WTC11 (cell line): ENCODE results near the gene ATPAF2. TPM values are rescaled to one million over a fixed set of nuclear protein-coding genes. Genes with fewer than 3 reads are reported as not detected.

Source experiments
- ATAC-seq: fragments of 200-7000 bp; cut with Tn5 transposase; 2 replicates; pipeline ENCODE4 v1.10.0; 2021; ENCODE audit warnings: mild to moderate bottlenecking, moderate library complexity
- CTCF ChIA-PET: fragments of 300-600 bp; sonication (Branson Sonifier 250); formaldehyde crosslinking; loops from one replicate; lab custom pipeline; 2021; ENCODE audit warnings: antibody characterized with exemption; lab: Charles Lee
- POLR2A ChIA-PET: fragments of 350-600 bp; sonication (Branson Sonifier 250); formaldehyde crosslinking; loops from one replicate; lab custom pipeline; 2021; ENCODE audit warnings: antibody characterized with exemption; lab: Charles Lee
- DNase-seq: peaks from one replicate; pipeline ENCODE4 v3.0.0; 2021; ENCODE audit warnings: low spot score
- H3K27ac Mint-ChIP-seq: 2 replicates; pipeline ENCODE4 v1.8.0; 2021; ENCODE audit warnings: mixed read lengths
- H3K27me3 Mint-ChIP-seq: 2 replicates; pipeline ENCODE4 v1.8.0; 2021; ENCODE audit warnings: low read depth, mild to moderate bottlenecking, moderate library complexity, mixed read lengths
- H3K36me3 Mint-ChIP-seq: 2 replicates; pipeline ENCODE4 v1.8.0; 2021; ENCODE audit warnings: mixed read lengths
- H3K4me1 Mint-ChIP-seq: 2 replicates; pipeline ENCODE4 v1.8.0; 2022; ENCODE audit warnings: mixed read lengths
- H3K4me3 Mint-ChIP-seq: 2 replicates; pipeline ENCODE4 v1.8.0; 2021; ENCODE audit warnings: mild to moderate bottlenecking, moderate library complexity, mixed read lengths
- H3K9me3 Mint-ChIP-seq: 2 replicates; pipeline ENCODE4 v1.8.0; 2021; ENCODE audit warnings: mixed read lengths
- AFF4 ChIP-seq: sonication (generic); formaldehyde crosslinking; IDR thresholded peaks from 2 replicates; pipeline ENCODE4 v1.8.1; 2023; ENCODE audit warnings: mild to moderate bottlenecking, missing genetic modification reagents, borderline replicate concordance
- CREM ChIP-seq: sonication (generic); formaldehyde crosslinking; IDR thresholded peaks from 2 replicates; pipeline ENCODE4 v1.8.1; 2022; ENCODE audit warnings: mild to moderate bottlenecking, missing genetic modification reagents, moderate library complexity
- E2F5 ChIP-seq: sonication (generic); formaldehyde crosslinking; IDR thresholded peaks from 2 replicates; pipeline ENCODE4 v1.8.1; 2022; ENCODE audit warnings: mild to moderate bottlenecking, moderate library complexity, missing genetic modification reagents
- EMX1 ChIP-seq: fragments of 250-450 bp; sonication (Bioruptor Pico); IDR thresholded peaks from 2 replicates; pipeline ENCODE4 v1.8.0; 2021; ENCODE audit warnings: mild to moderate bottlenecking
- FOXJ3 ChIP-seq: sonication (generic); formaldehyde crosslinking; IDR thresholded peaks from 2 replicates; pipeline ENCODE4 v1.9.0; 2021; ENCODE audit warnings: missing genetic modification reagents, mild to moderate bottlenecking, borderline replicate concordance
- FOXK1 ChIP-seq: sonication (generic); formaldehyde crosslinking; IDR thresholded peaks from 2 replicates; pipeline ENCODE4 v1.8.0; 2022; ENCODE audit warnings: mild to moderate bottlenecking, moderate library complexity, missing genetic modification reagents
- FOXP4 ChIP-seq: sonication (generic); formaldehyde crosslinking; IDR thresholded peaks from 2 replicates; pipeline ENCODE4 v1.8.0; 2022; ENCODE audit warnings: mild to moderate bottlenecking, missing genetic modification reagents
- GRHL2 ChIP-seq: fragments of 250-450 bp; sonication (Bioruptor Pico); IDR thresholded peaks from 2 replicates; pipeline ENCODE4 v1.8.0; 2022; ENCODE audit warnings: mild to moderate bottlenecking, moderate library complexity; ENCODE audit not compliant: insufficient replicate concordance, severe bottlenecking
- KAT7 ChIP-seq: sonication (generic); formaldehyde crosslinking; IDR thresholded peaks from 2 replicates; pipeline ENCODE4 v1.8.1; 2023; ENCODE audit warnings: missing genetic modification reagents, mild to moderate bottlenecking, borderline replicate concordance
- NFE2L1 ChIP-seq: sonication (generic); formaldehyde crosslinking; IDR thresholded peaks from 2 replicates; pipeline ENCODE4 v1.8.1; 2023; ENCODE audit warnings: missing genetic modification reagents
- NR1H2 ChIP-seq: sonication (generic); formaldehyde crosslinking; IDR thresholded peaks from 2 replicates; pipeline ENCODE4 v1.9.0; 2021; ENCODE audit warnings: mild to moderate bottlenecking, moderate library complexity, missing genetic modification reagents
- NR3C1 ChIP-seq: sonication (generic); formaldehyde crosslinking; conservative IDR thresholded peaks from 2 replicates; pipeline ENCODE4 v1.8.1; 2023; ENCODE audit warnings: low read depth, mild to moderate bottlenecking, missing genetic modification reagents
- RORB ChIP-seq: fragments of 250-450 bp; sonication (Bioruptor Pico); IDR thresholded peaks from 2 replicates; pipeline ENCODE4 v1.9.0; 2021; ENCODE audit warnings: mild to moderate bottlenecking
- TP53 ChIP-seq: sonication (generic); formaldehyde crosslinking; IDR thresholded peaks from 2 replicates; pipeline ENCODE4 v1.8.1; 2023; ENCODE audit warnings: mild to moderate bottlenecking, missing genetic modification reagents
- ZNF121 ChIP-seq: sonication (generic); formaldehyde crosslinking; IDR thresholded peaks from 2 replicates; pipeline ENCODE4 v1.8.0; 2023; ENCODE audit warnings: missing genetic modification reagents
- ZNF138 ChIP-seq: sonication (generic); formaldehyde crosslinking; conservative IDR thresholded peaks from 2 replicates; pipeline ENCODE4 v1.8.1; 2022; ENCODE audit warnings: mild to moderate bottlenecking, moderate library complexity, missing genetic modification reagents
- ZNF263 ChIP-seq: sonication (generic); formaldehyde crosslinking; IDR thresholded peaks from 2 replicates; pipeline ENCODE4 v1.8.1; 2022; ENCODE audit warnings: low read depth, mild to moderate bottlenecking, moderate library complexity, missing genetic modification reagents
- ZNF396 ChIP-seq: fragments of 250-450 bp; sonication (Bioruptor Pico); IDR thresholded peaks from 2 replicates; pipeline ENCODE4 v1.8.0; 2021; ENCODE audit warnings: mild to moderate bottlenecking, moderate library complexity, borderline replicate concordance
- ZNF512 ChIP-seq: sonication (generic); formaldehyde crosslinking; IDR thresholded peaks from 2 replicates; pipeline ENCODE4 v1.8.1; 2022; ENCODE audit warnings: missing genetic modification reagents, borderline replicate concordance
- total RNA-seq: library from RNA; stranded (reverse); gene quantifications from 3 replicates; pipeline ENCODE4 v1.2.3, GENCODE V29; 2021

The ATPAF2 gene
- total RNA-seq, 1 experiment from 2014 or later = 33.5 TPM

GRCh38 chr17:18016426-18016825, 22.5 kb downstream of the ATPAF2 start (continued):
- TF ChIP-seq AFF4 (CRISPR knock-in tag) = no peak
- no peak for TF ChIP-seq RORB (CRISPR knock-in tag)

GRCh38 chr17:18015593-18015992, 23.4 kb downstream of the ATPAF2 start:
- Mint-ChIP-seq H3K4me1 (peaks cover 4% of the 10 kb centered on the region; the same call in 1 of the 2 replicates), H3K4me3 (no peak overlapping the region), H3K9me3 (no peaks in the 10 kb centered on the region), H3K27me3 (no peaks in the 10 kb centered on the region), H3K36me3 (no peaks in the 10 kb centered on the region), H3K27ac (no peak overlapping the region)
- POLR2A ChIA-PET = no interaction called here
- TF ChIP-seq ZNF263 = no peak
- TF ChIP-seq TP53 (CRISPR knock-in tag) = no peak
- TF ChIP-seq ZNF138 (CRISPR knock-in tag) = no peak
- no peak for TF ChIP-seq EMX1 (CRISPR knock-in tag)
- TF ChIP-seq NR3C1 (CRISPR knock-in tag) = no peak
- no peak for TF ChIP-seq CREM
- TF ChIP-seq FOXK1 (CRISPR knock-in tag) = no peak
- TF ChIP-seq NFE2L1 = no peak
- TF ChIP-seq ZNF396 = no peak
- no peak for DNase-seq
- CTCF ChIA-PET = interaction anchor here (0.6 kb wide), 1 partner anchor 98 kb away, joined by 3 read pairs; no protein-coding TSS in a partner anchor
- ATAC-seq = no peak

- ATAC-seq (no peak), DNase-seq (no peak)
- POLR2A ChIA-PET = no interaction called here
- H3K4me1 Mint-ChIP-seq = no peaks in the 10 kb centered on the region
- H3K27me3 Mint-ChIP-seq = no peaks in the 10 kb centered on the region
- H3K36me3 Mint-ChIP-seq = no peaks in the 10 kb centered on the region
- no peak overlapping the region for H3K27ac Mint-ChIP-seq
- CTCF ChIA-PET = interaction anchor here (1.5 kb wide), 1 partner anchor 43 kb away, joined by 3 read pairs; no protein-coding TSS in a partner anchor
- no peak overlapping the region for H3K4me3 Mint-ChIP-seq
- H3K9me3 Mint-ChIP-seq = no peaks in the 10 kb centered on the region
- TF ChIP-seq FOXP4 (no peak), NR1H2 (no peak), ZNF121 (CRISPR knock-in tag) (no peak), ZNF138 (CRISPR knock-in tag) (no peak), KAT7 (no peak), E2F5 (no peak), EMX1 (CRISPR knock-in tag) (no peak), TP53 (CRISPR knock-in tag) (no peak), GRHL2 (CRISPR knock-in tag) (no peak), AFF4 (CRISPR knock-in tag) (no peak), FOXK1 (CRISPR knock-in tag) (no peak), FOXJ3 (CRISPR knock-in tag) (no peak), ZNF512 (CRISPR knock-in tag) (no peak)
- TF ChIP-seq, all 79 proteins: peak for 0
Observed at GRCh38 chr17:18014006-18014405, 25.0 kb downstream of the ATPAF2 start.
